Osteocyte (in vitro differentiated cells): Measurements from ENCODE around the gene CNKSR3. TPM values are rescaled to one million over a fixed set of nuclear protein-coding genes. Genes with fewer than 3 reads are reported as not detected.

ENCODE experiments used
- DNase-seq: peaks from one replicate; pipeline ENCODE4 v3.0.0; 2021; ENCODE audit warnings: mixed read lengths; ENCODE audit not compliant: unreplicated experiment; ENCODE audit errors: extremely low spot score
- H3K27ac Mint-ChIP-seq: one replicate; pipeline ENCODE4 v1.8.0; 2021; ENCODE audit warnings: mild to moderate bottlenecking, mixed read lengths; ENCODE audit not compliant: unreplicated experiment
- H3K27me3 Mint-ChIP-seq: one replicate; pipeline ENCODE4 v1.8.0; 2021; ENCODE audit warnings: mixed read lengths; ENCODE audit not compliant: unreplicated experiment
- H3K36me3 Mint-ChIP-seq: one replicate; pipeline ENCODE4 v1.8.0; 2021; ENCODE audit warnings: mixed read lengths; ENCODE audit not compliant: unreplicated experiment
- H3K4me1 Mint-ChIP-seq: one replicate; pipeline ENCODE4 v1.8.0; 2021; ENCODE audit warnings: mixed read lengths; ENCODE audit not compliant: unreplicated experiment
- H3K4me3 Mint-ChIP-seq: one replicate; pipeline ENCODE4 v1.8.0; 2021; ENCODE audit warnings: mild to moderate bottlenecking, moderate library complexity, mixed read lengths; ENCODE audit not compliant: unreplicated experiment
- H3K9me3 Mint-ChIP-seq: one replicate; pipeline ENCODE4 v1.8.0; 2021; ENCODE audit warnings: mixed read lengths; ENCODE audit not compliant: unreplicated experiment
- total RNA-seq: library from RNA; stranded (reverse); gene quantifications from 2 replicates; pipeline ENCODE4 v1.2.1, GENCODE V29; 2021
- TF ChIP-seq, protein P1 (sequence below): fragments of 200-600 bp; sonication (generic); IDR thresholded peaks from 2 replicates; pipeline ENCODE4 v1.5.0; 2021; ENCODE audit warnings: antibody characterized with exemption, mild to moderate bottlenecking, moderate library complexity

The CNKSR3 gene
- total RNA-seq, 1 donor from 2014 or later = 14.6 TPM

DNA sequence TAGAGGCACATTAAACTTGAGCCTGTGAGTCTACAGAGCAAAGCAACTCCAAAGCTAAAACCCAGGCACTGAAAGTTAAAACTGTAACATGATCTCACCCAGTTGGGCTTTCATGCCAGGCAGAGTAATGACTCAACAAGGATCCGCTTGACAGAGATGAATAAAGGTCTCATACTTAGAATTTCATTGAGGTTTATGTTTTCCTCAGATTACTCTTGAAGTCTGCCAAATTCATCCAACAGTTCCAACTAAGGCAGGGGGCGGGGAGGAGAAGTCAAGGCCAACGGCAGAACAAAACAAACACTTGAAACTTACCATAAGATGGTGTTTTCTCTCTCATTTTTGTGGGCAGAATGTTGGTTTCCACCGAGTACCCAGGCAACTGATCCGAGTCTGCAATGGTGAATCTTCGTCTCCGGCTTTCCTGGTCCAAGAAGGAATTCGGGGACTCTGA is 99.8 kb downstream of the CNKSR3 start:
- no peaks in the 10 kb centered on the region for H3K27me3 Mint-ChIP-seq
- H3K4me1 Mint-ChIP-seq = peaks cover 52% of the 10 kb centered on the region
- H3K36me3 Mint-ChIP-seq = peaks cover 30% of the 10 kb centered on the region
- H3K27ac Mint-ChIP-seq = peak overlapping the region; percentile 94
- peak overlapping the region; percentile 55 for H3K4me3 Mint-ChIP-seq
- DNase-seq = peak; percentile 90
- TF ChIP-seq, protein P1, sequence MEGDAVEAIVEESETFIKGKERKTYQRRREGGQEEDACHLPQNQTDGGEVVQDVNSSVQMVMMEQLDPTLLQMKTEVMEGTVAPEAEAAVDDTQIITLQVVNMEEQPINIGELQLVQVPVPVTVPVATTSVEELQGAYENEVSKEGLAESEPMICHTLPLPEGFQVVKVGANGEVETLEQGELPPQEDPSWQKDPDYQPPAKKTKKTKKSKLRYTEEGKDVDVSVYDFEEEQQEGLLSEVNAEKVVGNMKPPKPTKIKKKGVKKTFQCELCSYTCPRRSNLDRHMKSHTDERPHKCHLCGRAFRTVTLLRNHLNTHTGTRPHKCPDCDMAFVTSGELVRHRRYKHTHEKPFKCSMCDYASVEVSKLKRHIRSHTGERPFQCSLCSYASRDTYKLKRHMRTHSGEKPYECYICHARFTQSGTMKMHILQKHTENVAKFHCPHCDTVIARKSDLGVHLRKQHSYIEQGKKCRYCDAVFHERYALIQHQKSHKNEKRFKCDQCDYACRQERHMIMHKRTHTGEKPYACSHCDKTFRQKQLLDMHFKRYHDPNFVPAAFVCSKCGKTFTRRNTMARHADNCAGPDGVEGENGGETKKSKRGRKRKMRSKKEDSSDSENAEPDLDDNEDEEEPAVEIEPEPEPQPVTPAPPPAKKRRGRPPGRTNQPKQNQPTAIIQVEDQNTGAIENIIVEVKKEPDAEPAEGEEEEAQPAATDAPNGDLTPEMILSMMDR = no peak
- no peaks in the 10 kb centered on the region for H3K9me3 Mint-ChIP-seq

DNA sequence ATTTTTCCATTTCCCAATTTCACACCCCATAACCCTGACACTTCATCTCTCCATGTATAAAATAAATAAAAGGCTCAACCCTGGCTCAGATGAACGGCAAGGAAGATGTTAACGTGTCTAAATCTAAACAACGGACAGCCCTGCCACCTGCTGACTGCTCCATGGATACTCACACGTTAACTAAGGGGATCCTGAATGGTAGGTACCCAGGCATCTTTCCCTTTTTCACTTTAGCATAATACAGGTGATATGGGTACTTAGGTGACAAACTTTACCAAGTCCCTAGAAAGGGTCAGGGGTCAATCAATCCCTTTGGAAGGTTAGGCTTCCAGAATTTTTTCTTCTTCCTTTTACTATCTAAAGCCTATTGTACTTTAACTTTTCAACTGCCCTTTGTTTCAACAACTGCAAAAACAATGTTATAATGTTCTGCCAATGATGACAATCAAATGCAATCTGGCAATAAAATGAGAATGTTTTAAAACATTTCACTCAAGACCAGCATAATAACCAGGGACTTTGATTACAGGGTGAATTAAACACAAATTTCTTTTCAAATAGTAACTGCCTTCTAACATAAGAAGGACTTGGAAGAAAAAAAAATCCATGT is 101.5 kb downstream of the CNKSR3 start:
- TF ChIP-seq, protein P1 = peak; percentile 61
- DNase-seq = no peak
- Mint-ChIP-seq H3K36me3 (peaks cover 27% of the 10 kb centered on the region), H3K27me3 (no peaks in the 10 kb centered on the region), H3K4me3 (no peak overlapping the region), H3K27ac (peak overlapping the region; percentile 9), H3K4me1 (peaks cover 63% of the 10 kb centered on the region), H3K9me3 (no peaks in the 10 kb centered on the region)

DNA sequence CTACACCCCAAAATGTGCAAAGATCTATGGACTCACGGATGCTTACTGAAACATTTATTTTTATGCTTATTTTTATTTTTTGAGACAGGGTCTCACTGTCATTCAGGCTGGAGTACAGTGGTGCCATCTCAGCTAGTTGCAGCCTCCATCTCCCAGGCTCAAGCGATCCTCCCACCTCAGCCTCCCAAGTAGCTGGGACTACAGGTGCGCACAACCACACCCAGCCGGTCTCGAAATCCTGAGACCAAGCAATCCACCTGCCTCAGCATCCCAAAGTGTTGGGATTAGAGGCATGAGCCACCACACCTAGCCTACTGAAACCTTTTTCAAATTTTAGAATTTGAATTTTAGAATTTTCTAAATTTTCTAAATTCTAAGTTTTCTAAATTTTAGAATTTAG is 103.0 kb downstream of the CNKSR3 start:
- peaks cover 70% of the 10 kb centered on the region for H3K4me1 Mint-ChIP-seq
- no peak for DNase-seq
- H3K36me3 Mint-ChIP-seq = peaks cover 19% of the 10 kb centered on the region
- no peak overlapping the region for H3K4me3 Mint-ChIP-seq
- H3K27ac Mint-ChIP-seq = no peak overlapping the region
- H3K27me3 Mint-ChIP-seq = no peaks in the 10 kb centered on the region
- TF ChIP-seq, protein P1 = no peak
- H3K9me3 Mint-ChIP-seq = no peaks in the 10 kb centered on the region

DNA sequence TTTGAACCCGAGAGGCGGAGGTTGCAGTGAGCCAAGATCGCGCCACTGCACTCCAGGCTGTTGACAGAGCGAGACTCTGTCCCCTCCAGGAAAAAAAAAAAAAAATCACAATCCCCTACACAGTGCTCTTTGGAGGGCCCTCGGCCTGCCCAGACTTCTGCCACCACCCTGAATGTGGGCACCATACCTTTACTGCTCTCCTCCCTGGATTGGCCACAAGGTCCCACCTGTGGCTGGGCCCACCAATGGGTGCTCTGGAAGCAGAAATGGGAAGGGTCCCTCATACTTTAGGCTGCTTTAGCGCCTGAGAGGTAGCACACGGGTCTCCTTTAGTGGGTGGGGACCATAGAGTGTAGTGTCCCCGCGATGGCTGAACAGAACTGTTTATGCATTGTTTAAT is 103.6 kb downstream of the CNKSR3 start:
- Mint-ChIP-seq H3K36me3 (peaks cover 15% of the 10 kb centered on the region), H3K9me3 (no peaks in the 10 kb centered on the region), H3K4me1 (peaks cover 70% of the 10 kb centered on the region), H3K27me3 (no peaks in the 10 kb centered on the region), H3K27ac (no peak overlapping the region), H3K4me3 (no peak overlapping the region)
- DNase-seq = no peak
- TF ChIP-seq, protein P1 = no peak

DNA sequence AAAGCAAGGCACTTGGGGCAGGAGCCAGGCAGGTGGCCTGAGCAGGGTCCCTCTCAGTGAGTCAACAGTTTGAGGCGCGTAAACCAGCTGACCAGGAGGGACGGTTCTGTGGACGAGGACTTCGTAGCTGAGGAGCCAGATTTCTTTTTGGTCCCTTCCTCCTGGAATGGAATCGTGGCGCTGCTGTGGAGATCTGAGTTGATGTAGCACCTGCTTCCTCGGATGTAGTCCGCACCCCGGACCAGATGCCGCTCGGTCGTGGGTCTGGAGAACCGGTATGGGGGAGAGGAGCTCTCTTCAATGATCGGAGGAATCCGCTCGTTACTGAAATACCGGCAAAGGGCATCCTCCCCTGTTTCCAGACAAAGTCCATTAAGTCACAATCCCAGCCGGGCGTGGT is 104.2 kb downstream of the CNKSR3 start:
- TF ChIP-seq, protein P1 = no peak
- Mint-ChIP-seq H3K27ac (no peak overlapping the region), H3K4me1 (peaks cover 69% of the 10 kb centered on the region), H3K4me3 (no peak overlapping the region), H3K27me3 (no peaks in the 10 kb centered on the region), H3K36me3 (peaks cover 19% of the 10 kb centered on the region), H3K9me3 (no peaks in the 10 kb centered on the region)
- DNase-seq = no peak
